HG03060 (cell line): ENCODE results near the gene ABCA7.
A peak's percentile ranks its signal among the peaks of the same experiment; 100 is the strongest.

Source experiments
- ATAC-seq: cut with Tn5 transposase; IDR thresholded peaks from one replicate; pipeline ENCODE4 v1.9.1; 2021; ENCODE audit warnings: low read depth, moderate number of reproducible peaks; ENCODE audit not compliant: unreplicated experiment

Gene ABCA7

GRCh38 chr19:1102407-1103131, 62.7 kb downstream of the ABCA7 start:
- no peak for ATAC-seq

- no peak for ATAC-seq
Measured at GRCh38 chr19:1103132-1103707, 63.3 kb downstream of the ABCA7 start.

GRCh38 chr19:1103708-1104310, 63.9 kb downstream of the ABCA7 start, which contains the start of gene GPX4:
TSS of gene GPX4 (plus strand) at chr19:1103994. CDS start at chr19:1104044, 50 bp downstream.
- ATAC-seq = peak; percentile 35

- no peak for ATAC-seq
Measured at GRCh38 chr19:1104311-1105007, 64.6 kb downstream of the ABCA7 start.

- ATAC-seq = no peak
Measured at GRCh38 chr19:1105008-1105872, 65.3 kb downstream of the ABCA7 start.

- no peak for ATAC-seq
Measured at GRCh38 chr19:1105873-1106840, 66.2 kb downstream of the ABCA7 start.

- ATAC-seq = no peak
Measured at GRCh38 chr19:1106841-1107660, 67.1 kb downstream of the ABCA7 start.

- ATAC-seq = no peak
Measured at GRCh38 chr19:1107661-1108261, 67.9 kb downstream of the ABCA7 start.

GRCh38 chr19:1108291-1109031, 68.6 kb downstream of the ABCA7 start:
- ATAC-seq = no peak

- no peak for ATAC-seq
Measured at GRCh38 chr19:1109032-1109551, 69.2 kb downstream of the ABCA7 start.

- no peak for ATAC-seq
Measured at GRCh38 chr19:1109697-1110671, 70.1 kb downstream of the ABCA7 start.

- no peak for ATAC-seq
Measured at GRCh38 chr19:1110809-1111640, 71.1 kb downstream of the ABCA7 start.

- no peak for ATAC-seq
Measured at GRCh38 chr19:1111641-1112267, 71.8 kb downstream of the ABCA7 start.

GRCh38 chr19:1112268-1113029, 72.5 kb downstream of the ABCA7 start:
- ATAC-seq = no peak
